ENCODE measurements around the gene GABRA6. TPM values are rescaled to one million over a fixed set of nuclear protein-coding genes. Genes with fewer than 3 reads are reported as not detected.

GABRA6 gene
- total and polyA plus RNA-seq, 7 donors: not detected

DNA sequence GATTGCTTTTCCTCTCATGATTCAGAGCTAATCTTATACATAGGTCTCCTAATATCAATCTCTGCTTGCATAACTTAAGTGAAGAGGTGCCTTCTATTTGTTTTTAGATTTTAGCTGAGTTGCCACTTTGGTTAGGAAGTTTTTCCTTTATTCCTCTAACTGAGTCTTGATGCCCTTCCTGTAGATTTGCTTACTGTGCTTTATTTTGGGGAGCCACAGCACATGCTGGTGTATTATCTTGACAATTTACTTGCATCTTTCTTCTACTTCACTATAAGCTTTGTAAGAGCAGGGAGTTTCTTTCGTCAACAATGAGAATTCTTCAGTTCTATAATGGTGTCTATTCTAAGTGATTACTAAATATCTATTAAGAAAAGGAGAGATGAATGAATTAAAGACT, 54.9 kb downstream of the GABRA6 start:
- no peaks in the 10 kb centered on the region for H3K4me1 ChIP-seq
- no peaks in the 10 kb centered on the region for H3K36me3 ChIP-seq
- H3K27me3 ChIP-seq: no peaks in the 10 kb centered on the region
- no peak for DNase-seq
- TF ChIP-seq POLR2AphosphoS5 (IDR thresholded peaks at IDR 0.05) (no peak), POLR2A (IDR thresholded peaks at IDR 0.05) (no peak), EP300 (IDR thresholded peaks at IDR 0.05) (no peak)
- TF ChIP-seq, protein P1, sequence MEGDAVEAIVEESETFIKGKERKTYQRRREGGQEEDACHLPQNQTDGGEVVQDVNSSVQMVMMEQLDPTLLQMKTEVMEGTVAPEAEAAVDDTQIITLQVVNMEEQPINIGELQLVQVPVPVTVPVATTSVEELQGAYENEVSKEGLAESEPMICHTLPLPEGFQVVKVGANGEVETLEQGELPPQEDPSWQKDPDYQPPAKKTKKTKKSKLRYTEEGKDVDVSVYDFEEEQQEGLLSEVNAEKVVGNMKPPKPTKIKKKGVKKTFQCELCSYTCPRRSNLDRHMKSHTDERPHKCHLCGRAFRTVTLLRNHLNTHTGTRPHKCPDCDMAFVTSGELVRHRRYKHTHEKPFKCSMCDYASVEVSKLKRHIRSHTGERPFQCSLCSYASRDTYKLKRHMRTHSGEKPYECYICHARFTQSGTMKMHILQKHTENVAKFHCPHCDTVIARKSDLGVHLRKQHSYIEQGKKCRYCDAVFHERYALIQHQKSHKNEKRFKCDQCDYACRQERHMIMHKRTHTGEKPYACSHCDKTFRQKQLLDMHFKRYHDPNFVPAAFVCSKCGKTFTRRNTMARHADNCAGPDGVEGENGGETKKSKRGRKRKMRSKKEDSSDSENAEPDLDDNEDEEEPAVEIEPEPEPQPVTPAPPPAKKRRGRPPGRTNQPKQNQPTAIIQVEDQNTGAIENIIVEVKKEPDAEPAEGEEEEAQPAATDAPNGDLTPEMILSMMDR (IDR thresholded peaks at IDR 0.05): no peak
- 87 to 88% methylated on average over 1 of the region's 1 CpG for WGBS, 2 donors
- intact Hi-C loops (cut with DNase I): no loop called here
- no peak overlapping the region for H3K27ac ChIP-seq
- no peak overlapping the region for H3K4me3 ChIP-seq
- H3K9me3 ChIP-seq: no peaks in the 10 kb centered on the region

DNA sequence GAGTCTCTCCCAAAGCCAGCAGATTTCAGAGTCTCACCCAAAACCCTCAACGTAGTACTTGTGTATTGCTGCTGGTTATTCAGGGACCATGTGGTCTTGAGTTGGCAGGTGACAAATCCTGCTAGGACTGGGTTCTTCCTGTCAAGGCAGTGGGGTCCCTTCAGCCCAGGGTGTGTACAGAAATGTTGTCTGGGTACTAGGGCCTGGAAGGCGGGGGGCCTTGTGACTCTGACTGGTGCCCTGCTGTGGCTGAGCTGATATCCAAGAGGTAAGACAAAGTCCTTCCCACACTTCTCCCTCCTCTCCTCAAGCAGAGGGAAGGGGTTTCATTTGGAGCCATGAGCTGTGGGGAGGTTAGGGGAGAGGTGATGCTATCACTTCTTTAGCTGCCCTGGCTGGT, 58.8 kb downstream of the GABRA6 start:
- TF ChIP-seq POLR2AphosphoS5 (IDR thresholded peaks at IDR 0.05): no peak
- TF ChIP-seq, protein P1 (IDR thresholded peaks at IDR 0.05): no peak
- TF ChIP-seq POLR2A (IDR thresholded peaks at IDR 0.05): no peak
- TF ChIP-seq EP300 (IDR thresholded peaks at IDR 0.05): no peak
- H3K4me1 ChIP-seq: no peaks in the 10 kb centered on the region
- no peaks in the 10 kb centered on the region for H3K27me3 ChIP-seq
- no peak overlapping the region for H3K27ac ChIP-seq
- H3K36me3 ChIP-seq: no peaks in the 10 kb centered on the region
- intact Hi-C loops (cut with DNase I): no loop called here
- no peaks in the 10 kb centered on the region for H3K9me3 ChIP-seq
- WGBS, 2 donors: 82 to 88% methylated on average over 2 of the region's 2 CpGs
- DNase-seq: no peak
- no peak overlapping the region for H3K4me3 ChIP-seq

DNA sequence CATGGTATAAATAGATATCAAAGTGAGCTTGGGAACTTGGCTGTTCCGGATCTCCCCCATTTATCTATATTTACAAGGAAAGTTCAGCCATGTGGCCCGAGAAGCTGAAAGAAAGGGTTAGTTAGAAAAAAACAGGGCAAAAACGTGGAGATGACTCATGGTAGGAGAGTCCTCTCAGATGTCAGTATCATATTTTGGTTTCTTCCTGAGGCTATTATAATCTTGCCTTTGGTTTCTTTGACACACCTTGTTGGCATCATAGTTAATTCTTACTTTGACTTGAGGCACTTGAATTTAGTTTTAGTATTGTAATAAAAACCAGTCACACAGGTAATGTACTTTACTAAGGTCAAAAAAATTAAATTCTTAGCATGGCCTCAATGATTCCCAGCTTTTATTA, 59.9 kb downstream of the GABRA6 start:
- 45 to 68% methylated on average over 3 of the region's 3 CpGs for WGBS, 2 donors
- DNase-seq: no peak
- Histone ChIP-seq H3K9me3 (no peaks in the 10 kb centered on the region), H3K27me3 (no peaks in the 10 kb centered on the region), H3K27ac (no peak overlapping the region), H3K36me3 (no peaks in the 10 kb centered on the region), H3K4me1 (no peaks in the 10 kb centered on the region), H3K4me3 (no peak overlapping the region)
- TF ChIP-seq, protein P1 (IDR thresholded peaks at IDR 0.05): no peak
- TF ChIP-seq EP300 (IDR thresholded peaks at IDR 0.05): no peak
- TF ChIP-seq POLR2AphosphoS5 (IDR thresholded peaks at IDR 0.05): no peak
- no peak for TF ChIP-seq POLR2A (IDR thresholded peaks at IDR 0.05)
- intact Hi-C loops (cut with DNase I): no loop called here

- H3K4me3 ChIP-seq: no peak overlapping the region
- intact Hi-C loops (cut with DNase I): no loop called here
Observed at GRCh38 chr5:161751265-161751664, 65.7 kb downstream of the GABRA6 start.

More at GRCh38 chr5:161751265-161751664, 65.7 kb downstream of the GABRA6 start:
- no peaks in the 10 kb centered on the region for H3K36me3 ChIP-seq
- no peaks in the 10 kb centered on the region for H3K27me3 ChIP-seq
- WGBS, 2 donors: 85 to 86% methylated on average over 10 of the region's 10 CpGs
- no peak for DNase-seq
- no peak overlapping the region for H3K27ac ChIP-seq
- no peaks in the 10 kb centered on the region for H3K9me3 ChIP-seq
- TF ChIP-seq POLR2A (IDR thresholded peaks at IDR 0.05) (no peak), EP300 (IDR thresholded peaks at IDR 0.05) (no peak)
- H3K4me1 ChIP-seq: no peaks in the 10 kb centered on the region

Other genes starting within 250 kb of the GABRA6 start
- under 1 TPM; 0.14 to 0.49 (median 0.32) TPM for gene GABRB2, start 139.0 kb upstream of the GABRA6 start, total RNA-seq
- under 1 TPM; under 0.01 to 0.55 (median 0.46) TPM for gene GABRB2, start 139.0 kb upstream of the GABRA6 start, polyA plus RNA-seq
- gene GABRA1, start 162.4 kb downstream of the GABRA6 start, total RNA-seq: not detected
- gene GABRA1, start 162.4 kb downstream of the GABRA6 start, polyA plus RNA-seq: under 1 TPM in 1 of 3 donors, not detected in 2; 0.06 TPM